ENCODE measurements around the gene ZNF417.
A peak's percentile ranks its signal among the peaks of the same experiment; 100 is the strongest.
"Not testable (repeated sequence)": the region's sequence is repeated elsewhere in the genome, so short reads cannot be mapped to it uniquely, and the experiment has no call there.

Gene ZNF417

DNA sequence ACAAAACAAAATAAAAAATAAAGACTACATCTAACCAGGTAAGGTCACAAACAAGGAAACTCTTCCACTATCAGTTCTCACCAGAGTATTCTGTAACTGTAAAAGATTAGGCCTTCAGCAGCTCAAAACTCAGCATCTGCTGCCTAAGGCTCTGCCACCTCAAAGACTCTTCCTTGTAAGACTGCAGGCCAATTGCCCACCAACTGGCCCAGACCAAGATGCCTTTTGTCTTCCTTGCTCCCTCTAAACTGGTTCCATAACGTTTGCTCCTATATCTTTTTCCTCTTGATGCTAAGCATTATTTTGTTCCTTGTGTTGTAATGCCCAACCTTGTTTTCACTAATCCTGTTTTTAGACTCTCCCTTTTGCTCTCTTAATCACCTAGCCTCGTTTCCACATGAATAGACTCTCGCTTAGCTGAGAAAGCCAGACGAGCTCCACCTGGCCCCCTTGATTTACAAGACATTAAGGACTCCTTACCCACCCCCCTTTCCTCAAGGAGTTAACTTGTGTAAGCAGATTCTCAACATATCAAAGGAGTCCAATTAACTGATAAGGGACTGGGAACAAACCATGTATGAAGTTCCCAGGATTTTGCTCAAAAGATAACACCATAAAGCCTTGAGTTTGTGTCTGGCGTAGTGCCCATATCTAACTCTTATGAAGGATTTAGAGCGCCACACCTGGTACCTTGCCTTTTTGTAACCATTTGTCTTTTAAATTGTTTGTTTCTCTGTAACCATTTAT lies 29.0 kb downstream of the ZNF417 start:
- peak in 1 of 14 donors; percentile 5 for DNase-seq

DNA sequence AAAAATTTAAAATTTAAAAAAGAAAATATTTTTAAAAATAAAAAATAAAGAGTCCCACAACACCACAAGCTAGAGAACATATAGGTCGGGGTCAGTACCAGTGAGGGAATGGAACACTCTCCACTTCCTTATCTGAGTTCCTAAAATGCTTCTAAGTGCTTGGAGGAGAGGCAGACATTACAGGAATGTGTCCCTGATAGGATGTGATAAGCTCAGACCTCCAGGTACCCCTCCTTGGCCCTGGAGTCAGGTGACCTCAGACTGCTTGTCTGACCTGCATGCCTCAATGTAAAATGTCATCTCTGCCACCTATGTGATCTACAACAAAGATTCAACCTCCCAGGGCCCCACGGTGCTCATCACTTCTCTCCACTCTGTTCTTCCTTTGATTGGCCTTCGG lies 30.3 kb downstream of the ZNF417 start:
- DNase-seq: no peak

DNA sequence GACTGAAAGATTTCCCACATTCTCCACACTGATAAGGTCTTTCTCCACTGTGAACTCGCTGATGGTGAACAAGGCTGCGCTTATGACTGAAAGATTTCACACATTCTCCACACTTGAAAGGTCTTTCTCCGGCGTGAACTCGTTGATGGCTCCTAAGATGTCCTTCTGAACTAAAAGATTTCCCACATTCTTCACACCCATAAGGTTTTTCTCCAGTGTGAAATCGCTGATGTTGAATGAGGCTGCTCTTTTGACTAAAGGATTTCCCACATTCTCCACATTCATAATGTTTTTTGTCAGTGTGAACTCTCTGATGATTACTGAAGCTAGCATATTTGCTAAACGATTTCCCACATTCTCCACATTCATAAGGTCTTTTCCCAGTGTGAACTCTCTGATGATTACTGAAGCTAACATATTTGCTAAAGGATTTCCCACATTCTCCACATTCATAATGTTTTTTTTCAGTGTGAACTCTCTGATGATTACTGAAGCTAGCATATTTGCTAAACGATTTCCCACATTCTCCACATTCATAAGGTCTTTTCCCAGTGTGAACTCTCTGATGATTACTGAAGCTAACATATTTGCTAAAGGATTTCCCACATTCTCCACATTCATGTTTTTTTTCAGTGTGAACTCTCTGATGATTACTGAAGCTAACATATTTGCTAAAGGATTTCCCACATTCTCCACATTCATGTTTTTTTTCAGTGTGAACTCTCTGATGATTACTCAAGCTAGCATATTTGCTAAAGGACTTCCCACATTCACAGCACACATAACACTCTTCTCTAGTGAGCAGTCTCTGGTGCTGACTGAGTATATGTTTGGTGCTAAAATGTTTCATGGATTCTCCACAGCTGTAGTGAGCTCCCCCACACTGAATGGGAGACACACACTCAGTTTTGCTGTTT lies 42.3 kb downstream of the ZNF417 start:
- DNase-seq: not testable (repeated sequence)

DNA sequence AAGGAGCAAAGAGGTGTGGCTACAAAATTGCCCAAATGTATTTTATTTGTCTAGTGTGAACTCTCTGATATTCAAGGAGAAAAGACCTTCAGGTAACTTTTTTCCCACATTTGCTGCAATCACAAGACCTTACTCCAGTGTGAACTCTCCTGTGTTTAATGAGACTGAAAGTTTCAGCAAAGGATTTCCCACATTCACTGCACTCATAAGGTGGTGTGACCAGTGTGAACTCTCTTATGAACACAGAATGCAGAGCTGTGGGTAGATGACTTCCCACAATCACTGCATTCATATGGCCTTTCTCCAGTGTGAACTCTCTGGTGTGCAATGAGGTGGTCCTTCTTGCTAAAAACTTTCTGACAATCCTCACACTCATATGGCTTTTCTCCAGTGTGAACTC lies 43.9 kb downstream of the ZNF417 start:
- DNase-seq: no peak

DNA sequence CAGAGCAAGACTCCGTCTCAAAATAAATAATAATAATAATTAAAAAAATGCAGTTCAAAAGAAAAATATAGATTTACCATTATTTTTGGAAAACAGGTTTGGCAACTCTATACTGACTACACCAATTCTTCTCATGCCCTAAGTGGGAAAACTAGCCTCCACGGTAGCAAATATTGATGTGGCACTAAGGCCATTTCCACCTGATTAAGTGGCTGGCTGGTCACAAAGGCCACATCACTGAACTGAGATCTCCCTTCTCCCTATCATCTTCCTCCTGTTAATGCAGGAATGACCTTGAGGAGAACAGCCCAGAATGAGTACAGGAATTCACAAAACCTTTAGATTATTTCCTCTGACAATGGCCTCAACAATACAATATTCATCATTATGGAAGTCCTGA lies 46.2 kb downstream of the ZNF417 start:
- DNase-seq: no peak

DNA sequence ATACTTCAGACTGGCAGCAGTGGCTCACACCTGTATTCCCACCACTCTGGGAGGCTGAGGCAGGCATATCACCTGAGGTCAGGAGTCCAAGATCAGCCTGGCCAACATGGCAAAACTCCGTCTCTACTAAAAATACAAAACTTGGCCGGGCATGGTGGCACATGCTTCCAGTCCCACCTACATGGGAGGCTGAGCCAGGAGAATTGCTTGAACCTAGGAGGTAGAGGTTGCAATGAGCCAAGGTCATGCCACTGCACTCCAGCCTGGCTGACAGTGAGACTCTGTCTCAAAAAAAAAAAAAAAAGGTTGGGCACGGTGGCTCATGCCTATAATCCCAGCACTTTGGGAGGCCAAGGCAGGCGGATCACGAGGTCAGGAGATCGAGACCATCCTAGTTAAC lies 46.7 kb downstream of the ZNF417 start:
- DNase-seq: not testable (repeated sequence)

DNA sequence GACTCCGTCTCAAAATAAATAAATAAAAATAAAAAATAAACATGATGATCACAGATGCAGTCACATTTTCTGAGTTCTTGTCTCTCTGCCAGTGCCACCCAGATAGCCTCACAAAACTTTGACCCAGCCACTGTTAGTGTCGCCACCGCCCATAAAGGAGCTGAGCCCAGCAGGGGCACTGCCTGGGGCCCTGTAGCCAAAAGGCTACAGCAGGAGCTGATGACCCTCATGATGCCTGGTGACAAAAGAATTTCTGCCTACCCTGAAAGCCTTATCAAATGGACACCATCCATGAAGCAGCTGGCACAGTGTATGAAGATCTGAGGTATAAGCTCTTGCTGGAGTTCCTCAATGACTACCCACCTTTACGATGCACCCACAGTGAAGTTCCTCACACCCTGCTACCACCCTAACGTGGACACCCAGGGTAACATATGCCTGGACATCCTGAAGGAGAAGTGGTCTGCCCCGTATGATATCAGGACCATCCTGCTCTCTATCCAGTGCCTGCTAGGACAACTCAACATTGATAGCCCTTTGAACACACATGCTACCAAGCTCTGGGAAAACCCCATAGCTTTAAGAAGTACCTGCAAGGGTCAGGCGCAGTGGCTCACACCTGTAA lies 48.4 kb downstream of the ZNF417 start:
- no peak for DNase-seq
